GM18511 (cell line): ENCODE results near the gene IRX4.

Source experiments
- ATAC-seq: cut with Tn5 transposase; IDR thresholded peaks from one replicate; pipeline ENCODE4 v1.9.1; 2021; ENCODE audit warnings: mild to moderate bottlenecking, moderate library complexity; ENCODE audit not compliant: unreplicated experiment

The IRX4 gene

DNA sequence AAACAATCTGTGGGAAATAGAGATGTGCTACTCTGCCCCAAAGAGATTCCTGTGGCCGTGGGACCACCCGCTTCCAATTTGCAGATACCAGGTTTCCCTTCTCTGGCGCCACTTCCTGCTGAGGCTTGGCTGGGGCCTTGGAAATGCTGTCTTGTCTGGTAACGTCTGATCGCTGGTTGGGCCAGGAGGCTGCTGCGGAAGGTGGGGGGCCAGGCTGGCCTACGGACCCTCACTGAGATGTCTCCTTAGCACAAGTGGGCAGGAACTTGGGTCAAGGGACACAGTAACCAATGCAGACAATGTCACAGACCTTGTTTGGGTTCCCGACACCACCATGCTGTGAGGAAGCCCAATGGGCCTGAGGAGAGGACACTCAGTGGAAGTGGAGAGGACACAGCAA is 31.7 kb upstream of the IRX4 start:
- no peak for ATAC-seq

DNA sequence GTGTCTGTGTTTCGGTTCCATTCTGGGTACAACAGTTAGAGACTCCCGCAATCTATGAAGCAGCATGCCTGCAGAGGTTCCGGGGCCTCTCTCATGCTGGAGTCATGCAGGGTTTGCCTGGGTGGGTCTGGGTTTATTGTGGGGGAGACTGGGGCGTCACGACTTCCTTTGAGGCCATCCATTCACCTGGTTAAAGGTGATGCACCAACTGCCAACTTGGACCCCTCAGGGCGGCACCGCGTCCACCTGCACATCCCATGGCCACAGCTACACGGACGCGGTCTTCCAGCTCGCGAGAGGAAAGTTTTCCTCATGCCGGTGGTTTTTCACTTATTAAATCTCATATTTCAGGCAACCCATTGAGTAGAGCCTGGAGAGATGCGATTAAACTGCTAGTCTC is 30.9 kb upstream of the IRX4 start:
- no peak for ATAC-seq

DNA sequence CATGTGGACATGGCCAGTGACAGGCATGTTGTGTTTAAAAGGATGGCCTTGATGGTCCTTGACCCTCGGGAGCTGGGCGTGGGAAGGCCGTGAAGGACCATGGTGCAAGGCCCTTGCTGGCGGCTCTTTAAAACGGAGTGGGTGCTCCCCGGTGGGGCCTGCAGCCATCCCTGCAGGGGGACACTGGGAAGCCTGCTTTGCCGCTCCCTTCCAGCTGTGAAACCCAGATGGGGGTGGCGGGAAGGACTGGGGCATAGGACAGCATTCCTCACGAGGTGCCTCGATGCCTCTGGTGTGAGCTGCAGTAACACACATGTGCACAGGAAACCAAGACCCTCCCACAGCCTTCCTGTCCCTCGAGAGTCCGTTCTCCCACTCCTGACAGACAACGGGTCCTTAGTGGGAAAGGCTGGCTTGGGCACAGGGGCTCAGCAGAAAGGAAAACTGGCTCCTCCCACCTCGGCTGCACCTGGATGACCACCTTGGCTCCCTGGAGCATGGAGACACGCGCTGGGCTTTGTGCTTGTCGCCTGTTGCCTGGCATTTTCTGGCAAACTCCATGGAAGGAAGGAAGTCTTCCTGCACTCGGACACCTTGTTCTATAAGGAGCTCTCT is 30.3 kb upstream of the IRX4 start:
- no peak for ATAC-seq

DNA sequence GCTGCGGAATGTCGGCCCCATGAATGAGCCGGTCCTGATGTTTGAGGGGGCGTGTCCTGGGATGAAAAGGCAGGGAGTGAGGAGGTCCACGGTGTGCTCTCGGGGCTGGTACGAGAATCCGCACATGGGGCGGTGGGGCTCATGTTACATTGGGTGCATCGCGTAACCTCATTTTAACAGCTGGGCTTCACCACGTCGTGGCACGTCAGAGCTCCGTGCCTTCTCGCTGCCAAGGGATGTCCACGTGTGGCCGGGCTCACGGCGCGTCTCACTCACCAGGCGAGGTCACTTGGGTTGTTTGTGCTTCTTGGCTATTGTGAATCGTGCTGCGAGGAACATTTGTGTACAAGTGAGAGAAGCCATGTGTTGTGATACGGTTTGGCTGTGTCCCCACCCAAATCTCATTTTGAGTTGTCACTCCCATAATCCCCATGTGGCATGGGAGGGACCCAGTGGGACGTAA is 29.1 kb upstream of the IRX4 start:
- ATAC-seq = no peak

DNA sequence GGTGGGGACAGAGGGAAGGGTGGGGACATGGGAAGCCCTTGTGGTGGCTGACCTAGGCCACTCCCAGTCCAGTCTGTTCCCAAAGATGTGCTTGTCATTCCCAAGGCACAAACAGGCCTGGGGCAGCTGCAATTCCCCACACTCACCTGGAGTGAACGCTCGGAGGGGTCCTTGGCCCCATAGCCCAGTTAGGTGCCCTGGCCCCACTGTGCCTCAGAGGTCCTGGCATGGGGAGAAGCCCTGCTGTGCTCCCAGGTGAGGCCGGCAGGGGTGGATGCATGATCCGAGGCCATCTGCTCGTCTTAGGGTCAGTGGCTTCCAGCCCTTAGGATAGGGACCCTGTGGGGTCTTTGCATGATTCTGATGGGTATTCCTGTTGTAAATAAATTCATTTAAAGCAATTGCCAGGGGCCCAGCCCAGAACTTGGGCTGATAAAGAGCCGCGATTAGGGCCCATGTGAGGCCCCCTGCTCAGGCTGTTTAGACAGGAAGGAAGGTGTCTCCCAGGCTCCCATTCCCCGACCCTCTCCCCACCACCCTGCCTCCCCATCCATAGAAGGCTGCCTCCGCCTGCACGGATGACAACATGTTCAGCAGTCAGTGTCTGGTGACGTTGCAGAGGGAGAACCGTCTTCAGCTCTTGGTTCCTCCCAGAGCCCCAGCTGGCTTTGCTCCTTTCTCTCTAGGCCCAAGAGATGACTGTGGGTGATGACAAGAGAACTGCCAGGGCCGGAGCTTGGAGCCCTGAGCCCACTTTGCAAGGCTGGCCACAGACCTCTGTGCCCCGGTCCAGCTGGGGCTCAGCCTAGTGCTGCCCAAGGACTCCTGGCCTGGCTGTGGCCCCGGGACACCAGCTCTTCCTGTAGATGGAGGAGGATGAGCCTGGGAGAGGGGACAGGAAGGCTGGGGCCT is 28.4 kb upstream of the IRX4 start:
- no peak for ATAC-seq

DNA sequence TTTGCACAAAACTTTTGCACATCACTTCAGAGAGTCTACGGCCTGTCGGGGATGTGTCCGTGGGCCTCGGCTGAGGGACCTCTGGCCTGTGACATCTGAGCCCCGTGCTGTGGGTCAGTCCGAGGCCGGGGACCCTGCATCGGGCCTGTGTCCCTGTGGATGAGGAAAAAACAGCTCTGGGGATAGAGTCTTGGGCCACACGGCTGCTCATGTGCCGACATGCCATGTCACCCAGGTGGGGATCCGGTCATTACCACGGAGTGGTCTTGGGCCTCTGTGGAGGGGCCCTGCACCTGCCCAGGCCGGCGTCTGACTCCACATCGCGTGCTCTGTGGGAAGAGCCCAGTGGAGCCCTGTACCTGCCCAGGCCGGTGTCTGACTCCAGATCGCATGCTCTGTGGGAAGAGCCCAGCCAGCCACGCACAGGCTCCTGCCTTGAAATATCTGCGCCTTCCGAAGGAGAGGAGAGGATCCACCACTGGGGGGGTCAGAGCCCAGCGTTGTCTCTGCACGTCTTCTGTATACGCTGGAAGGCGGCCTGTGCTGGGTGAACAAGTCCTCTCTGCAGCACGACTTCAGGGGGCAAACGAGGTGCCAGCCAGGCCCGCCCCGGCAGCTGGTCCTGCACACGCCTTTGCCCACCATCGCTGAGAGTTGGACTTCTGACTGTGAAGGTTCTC is 27.5 kb upstream of the IRX4 start:
- no peak for ATAC-seq

DNA sequence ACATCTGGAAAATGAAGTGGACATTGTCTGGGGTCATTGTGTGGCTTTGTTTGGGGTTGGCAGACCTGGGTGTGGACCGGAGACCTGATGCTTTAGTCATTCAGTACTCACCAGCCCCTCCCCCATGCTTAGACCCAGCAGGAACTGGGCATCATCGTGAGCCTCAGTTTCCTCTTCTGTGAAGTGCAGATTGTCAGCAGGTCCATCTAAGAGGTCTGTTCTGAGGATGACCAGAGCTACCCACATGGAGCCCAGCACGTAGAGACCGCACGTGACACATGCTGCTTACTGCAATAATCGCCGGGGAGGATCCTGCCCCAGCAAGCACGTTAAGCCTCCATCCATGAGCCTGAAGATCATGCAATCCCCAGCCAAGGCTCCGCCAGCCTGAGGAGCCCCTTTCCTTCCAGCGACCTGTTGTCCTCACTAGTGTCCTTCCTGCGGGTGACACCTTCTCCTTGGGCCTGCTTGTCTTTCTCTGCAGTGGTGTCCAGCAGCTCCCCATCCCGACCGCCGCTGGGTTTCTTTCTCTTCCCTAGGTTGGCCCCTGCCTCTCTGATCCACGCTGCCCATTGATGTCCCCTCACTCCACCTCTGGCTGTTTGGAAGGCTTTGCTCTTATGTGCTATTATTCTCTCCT is 26.7 kb upstream of the IRX4 start:
- no peak for ATAC-seq

DNA sequence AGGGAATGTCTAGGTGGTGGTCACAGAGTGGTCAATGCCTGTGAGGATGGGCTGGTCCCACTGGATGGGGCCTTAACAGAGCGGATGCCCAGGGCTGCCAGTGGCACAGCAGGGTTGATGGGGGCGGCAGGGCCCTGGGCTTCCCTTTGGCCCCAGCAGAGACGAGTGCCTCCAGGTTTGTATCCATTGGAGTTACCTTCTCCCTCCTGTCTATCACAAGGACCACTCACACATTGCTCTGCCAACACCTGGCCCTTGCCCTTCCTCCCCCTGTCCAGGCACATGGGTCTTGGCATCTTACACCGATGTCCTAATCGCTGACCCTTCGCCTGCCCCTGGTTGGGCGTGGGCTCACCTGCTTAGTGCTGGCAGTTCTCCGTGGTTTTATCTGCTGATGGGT is 26.2 kb upstream of the IRX4 start:
- ATAC-seq = no peak

DNA sequence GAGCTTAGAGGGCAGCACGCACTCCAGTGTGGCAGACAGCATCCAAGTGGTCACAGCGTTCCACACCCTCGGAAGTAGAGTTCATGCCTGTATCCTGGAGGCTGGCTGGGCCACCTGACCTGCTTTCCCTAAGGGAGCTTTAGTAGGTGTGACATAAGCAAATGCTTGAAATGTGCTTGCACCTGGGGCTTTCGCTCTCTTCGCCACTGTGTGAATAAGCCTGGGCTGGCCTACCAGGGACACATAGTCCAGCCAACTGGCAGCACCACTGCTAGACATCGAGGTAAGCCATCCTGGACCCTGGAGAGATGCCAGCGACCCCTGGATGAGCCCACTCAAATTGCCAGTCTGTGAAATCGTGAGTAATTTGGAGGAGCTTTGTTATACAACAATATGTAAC is 24.9 kb upstream of the IRX4 start:
- no peak for ATAC-seq

DNA sequence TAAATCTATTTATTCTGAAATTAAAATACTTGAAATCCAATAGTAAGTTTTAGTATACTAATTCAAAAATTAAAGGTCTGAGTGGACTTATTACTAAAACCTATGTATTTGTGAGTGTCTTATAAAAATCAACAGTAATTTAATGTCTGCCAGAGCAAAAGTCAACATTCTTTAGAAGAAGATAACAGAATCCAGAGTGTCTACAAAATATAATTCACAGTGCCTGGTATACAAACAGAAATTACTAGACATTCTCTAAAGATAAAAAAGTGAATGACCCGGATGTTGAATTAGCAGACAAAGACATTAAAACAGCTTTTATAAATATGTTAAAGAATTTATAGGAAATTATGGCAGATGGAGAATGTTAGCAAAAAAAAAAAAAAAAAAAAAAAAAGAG is 22.4 kb upstream of the IRX4 start:
- no peak for ATAC-seq

DNA sequence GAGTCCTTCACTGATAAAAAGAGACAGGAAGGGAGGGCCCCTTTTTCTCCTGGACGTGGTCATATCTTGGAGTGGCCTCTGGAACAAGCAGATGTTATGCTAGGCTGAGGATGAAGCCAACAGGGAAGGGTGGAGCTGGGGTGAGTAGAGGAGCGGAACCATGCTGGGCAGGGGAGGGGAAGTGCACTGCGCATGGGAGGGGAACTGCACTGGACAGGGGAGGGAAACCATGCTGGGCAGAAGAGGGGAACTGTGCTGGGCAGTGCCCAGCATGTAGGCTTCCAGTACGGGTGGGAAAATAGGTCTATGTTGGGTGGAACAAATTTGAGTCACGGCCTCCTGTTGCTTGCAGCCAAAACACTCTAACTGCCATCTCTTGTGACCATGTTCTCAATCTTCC is 19.3 kb upstream of the IRX4 start:
- ATAC-seq = no peak

DNA sequence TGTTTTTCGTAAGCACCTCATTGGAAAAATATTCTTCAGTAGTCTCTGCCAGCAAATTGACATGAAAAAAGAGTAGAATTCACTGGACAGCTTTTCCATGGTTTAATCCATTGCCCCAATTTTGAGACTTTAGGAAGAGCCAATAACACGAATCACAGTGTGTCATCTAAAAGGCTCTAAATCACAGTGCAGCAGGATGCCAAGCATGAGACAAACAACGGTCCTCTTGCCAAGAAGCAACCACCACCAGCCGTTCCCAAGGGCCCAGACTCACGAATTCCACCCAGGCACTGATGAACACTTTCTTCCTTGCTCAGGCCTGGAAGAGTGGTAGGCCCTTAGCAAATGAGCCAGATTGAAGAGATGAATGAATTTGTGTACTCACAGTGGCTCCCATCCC is 18.3 kb upstream of the IRX4 start:
- no peak for ATAC-seq

DNA sequence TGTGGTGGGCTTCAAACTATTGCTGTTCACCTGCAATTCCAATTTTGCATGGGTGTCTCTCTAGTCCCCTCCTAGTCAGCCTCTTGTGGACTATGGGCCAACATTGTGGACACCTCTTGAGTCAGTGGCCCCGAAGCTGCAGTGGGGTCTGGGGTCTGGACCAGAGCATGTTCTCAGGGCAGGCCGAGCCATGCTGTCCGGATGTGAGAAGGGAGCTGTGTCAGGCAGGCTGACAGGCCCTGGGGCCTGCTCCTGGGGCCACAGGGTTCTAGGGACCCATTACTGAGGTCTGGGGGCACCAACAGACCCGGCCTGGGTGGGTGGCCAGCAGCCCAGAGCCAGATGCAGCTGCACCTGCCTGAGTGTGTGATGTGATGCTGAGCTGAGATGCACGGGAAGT is 16.5 kb upstream of the IRX4 start:
- ATAC-seq = no peak

DNA sequence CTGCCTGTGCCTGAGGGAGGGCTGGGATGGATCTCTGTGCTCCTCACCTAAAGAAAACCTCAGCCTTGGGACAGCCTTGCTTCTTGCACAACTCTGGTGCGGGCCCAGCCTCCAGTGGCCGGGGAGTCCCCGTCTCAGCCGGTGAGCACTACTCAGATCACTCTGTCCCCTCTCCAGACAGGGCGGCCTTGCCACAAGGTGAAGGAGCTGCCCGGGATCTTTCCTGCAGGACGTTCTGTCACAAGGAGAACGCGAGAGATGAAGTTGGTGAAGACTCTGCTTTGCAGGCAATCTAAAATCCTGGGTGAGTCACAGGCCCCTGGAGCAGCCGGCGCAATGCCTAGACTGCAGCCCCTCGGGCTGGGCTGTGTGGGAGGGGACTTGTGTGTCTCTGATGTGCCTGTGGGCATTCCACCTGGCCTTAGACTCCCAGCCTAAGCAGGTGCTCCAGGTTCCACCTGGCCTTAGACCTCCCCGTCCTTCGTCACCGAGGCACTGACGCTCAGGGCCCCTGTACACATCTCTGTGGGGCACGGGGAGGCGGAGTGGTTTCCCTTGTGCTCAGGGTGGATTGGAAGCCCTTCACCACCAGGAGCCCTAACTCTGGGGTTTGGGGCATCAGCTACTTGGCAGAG is 15.2 kb upstream of the IRX4 start:
- ATAC-seq = no peak

DNA sequence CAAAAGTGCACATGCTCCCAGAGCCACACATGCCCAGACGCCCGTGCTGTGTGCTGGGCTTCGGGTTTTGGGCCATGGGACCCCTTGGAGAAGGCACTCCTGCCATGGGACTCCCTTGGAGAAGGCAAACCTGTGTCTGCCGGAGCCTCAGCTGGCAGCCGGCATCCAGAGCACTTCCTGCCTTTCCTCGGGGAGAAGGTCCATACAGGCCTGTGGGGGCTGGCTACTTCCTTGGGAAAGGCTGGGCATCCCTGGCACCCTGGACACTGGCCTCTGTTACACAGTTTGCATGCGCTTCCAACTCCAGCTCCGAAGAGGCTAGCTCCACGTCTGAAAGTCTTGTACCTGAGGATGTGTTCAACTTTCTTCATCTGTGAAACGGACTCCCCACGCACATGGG is 14.7 kb upstream of the IRX4 start:
- ATAC-seq = no peak

DNA sequence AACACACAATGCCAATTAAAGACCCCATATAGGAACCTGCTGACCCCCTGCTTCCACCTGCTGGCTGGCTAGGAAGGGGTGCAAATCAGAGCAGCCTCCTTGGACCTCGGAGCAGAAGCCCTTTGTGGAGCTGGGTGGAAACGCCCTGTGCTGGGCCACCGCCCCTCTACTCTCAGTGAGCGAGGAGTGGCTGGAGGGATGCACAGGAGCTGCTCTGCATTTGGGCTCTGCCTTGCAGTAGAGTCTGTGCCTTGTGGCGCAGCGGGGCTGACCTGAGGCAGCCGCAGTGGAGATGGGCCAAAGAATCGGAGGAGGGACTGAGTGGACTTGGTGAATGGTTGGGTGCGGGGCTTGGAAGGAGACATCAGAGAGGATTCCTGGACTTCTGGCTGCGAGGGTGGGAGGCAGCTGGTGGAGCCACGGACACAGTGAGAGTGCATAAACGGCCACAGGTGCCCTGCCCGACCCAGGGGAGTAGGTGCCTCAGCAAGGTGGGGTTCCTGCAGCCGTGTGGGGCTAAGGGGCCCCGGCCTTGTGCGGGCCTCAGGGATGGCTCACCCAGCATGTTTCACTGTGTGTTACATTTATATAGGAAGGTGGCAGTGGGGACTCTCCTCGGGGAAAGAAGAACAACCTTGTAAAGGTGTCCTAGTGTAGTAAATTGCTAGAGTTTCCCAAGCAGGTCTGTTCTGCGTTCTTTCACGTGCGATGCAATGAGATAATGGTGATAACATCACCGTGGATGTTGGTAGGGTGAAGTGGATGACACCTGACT is 14.1 kb upstream of the IRX4 start:
- no peak for ATAC-seq

DNA sequence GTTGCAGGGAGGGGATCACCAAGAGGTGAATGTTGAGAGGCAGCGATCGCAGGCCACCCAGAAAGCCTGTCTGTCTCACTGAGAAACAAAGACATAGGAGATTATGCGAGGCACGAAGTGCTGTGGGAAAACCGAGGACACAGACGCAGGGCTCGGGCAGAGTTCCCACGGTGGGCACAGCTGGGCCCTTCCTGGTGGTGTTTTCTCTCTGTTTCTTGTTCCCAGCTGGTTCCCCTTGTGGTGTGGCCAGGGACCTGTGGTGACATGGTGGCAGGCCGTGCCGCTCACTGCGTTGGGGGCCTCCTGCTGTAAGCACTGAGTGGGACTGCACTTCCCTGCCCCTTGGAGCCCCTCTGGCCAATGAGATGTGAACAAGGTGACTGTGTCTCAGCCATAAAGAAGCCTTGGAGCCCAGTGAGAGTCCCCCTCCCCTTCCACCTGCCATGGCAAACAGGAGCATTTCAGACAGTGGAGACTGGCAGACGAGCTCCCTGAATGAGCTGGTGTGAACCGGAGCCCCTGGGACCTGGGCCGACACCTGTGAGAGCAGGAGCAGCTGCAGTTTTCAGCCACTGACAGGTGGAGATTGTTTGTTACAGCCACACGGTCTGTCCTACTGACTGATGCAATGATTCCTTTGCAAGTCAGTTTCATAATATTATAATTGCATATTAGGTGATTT is 13.2 kb upstream of the IRX4 start:
- no peak for ATAC-seq

DNA sequence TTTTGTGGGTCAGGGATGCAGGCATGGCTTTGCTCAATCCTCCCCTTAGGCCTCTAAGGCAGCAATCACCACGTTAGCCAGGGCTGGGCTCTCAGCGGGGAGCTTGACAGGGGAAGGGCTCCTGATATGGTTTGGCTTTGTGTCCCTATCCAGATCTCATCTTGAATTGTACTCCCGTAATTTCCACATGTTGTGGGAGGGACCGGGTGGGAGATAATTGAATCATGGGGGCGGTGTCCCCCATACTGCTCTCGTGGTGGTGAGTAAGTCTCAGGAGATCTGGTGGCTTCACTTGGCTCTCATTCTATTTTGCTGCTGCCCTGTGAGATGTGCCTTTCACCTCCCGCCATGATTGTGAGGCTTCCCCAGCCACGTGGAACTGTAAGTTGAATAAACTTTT is 11.5 kb upstream of the IRX4 start:
- ATAC-seq = no peak

DNA sequence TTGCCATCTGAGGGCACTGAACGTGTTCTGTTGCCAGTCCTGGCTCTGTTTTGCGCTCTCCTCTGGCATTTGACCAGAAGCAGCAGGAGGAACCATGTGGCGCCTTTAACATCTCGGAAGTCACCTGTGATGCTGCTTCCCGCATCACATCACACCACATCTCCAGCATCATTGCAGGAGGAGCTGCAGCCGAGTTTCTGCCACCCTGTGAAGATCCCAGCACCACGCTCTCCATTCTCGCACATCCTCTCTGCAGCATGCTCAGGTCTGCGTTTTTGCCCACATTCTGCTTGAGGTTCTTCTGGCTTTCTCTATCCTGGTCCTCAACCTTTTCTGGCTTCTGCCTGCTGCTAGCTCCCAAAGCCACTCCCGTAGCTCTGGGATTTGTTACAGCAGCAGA is 11.0 kb upstream of the IRX4 start:
- ATAC-seq = no peak
